ENCODE results near the gene ZNF487. TPM values are rescaled to one million over a fixed set of nuclear protein-coding genes. Genes with fewer than 3 reads are reported as not detected.
"Not testable (repeated sequence)": the region's sequence is repeated elsewhere in the genome, so short reads cannot be mapped to it uniquely, and the experiment has no call there.

ZNF487 gene
- total and polyA plus RNA-seq, 3 experiments from 2014 or later, result 1.5 to 7.9 (median 4.2) TPM

DNA sequence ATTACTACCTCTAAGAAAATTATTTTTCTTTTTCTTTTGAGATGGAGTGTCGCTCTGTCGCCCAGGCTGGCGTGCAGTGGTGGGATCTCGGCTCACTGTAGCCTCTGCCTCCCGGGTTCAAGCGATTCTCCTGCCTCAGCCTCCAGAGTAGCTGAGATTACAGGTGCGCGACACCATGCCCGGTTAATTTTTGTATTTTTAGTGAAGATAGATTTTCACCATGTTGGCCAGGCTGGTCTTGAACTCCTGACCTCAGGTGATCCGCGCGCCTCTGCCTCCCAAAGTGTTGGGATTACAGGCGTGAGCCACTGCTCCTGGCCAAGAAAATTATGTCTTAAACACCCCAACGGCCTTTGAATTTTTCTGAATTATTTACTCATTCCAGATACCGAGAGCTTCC lies 19.6 kb downstream of the ZNF487 start:
- Histone ChIP-seq H3K4me3 (ENCODE audit: low read length) (peak overlapping the region; percentile 95), H3K27ac (ENCODE audit: low read depth, low read length) (peak overlapping the region; percentile 92), H3K4me1 (ENCODE audit: insufficient read depth, low read length) (peaks cover 46% of the 10 kb centered on the region)
- H3K9me3 ChIP-seq (ENCODE audit: low read length); H3K36me3 ChIP-seq (ENCODE audit: insufficient read depth, low read length); DNase-seq; H3K36me3 Mint-ChIP-seq; POLR2A ChIA-PET; H3K27me3 ChIP-seq (ENCODE audit: insufficient read depth, low read length, poor library complexity, severe bottlenecking); H3K9me3 Mint-ChIP-seq; H3K27me3 Mint-ChIP-seq: not testable (repeated sequence)
- Mint-ChIP-seq H3K27ac (peak overlapping the region; percentile 97 to 100 (median 99)), H3K4me1 (peaks cover 40 to 63% (median 57%) of the 10 kb centered on the region in 3 donors), H3K4me3 (peak overlapping the region in 3 of 7 donors; percentile 36 to 98 (median 97))
- CTCF ChIA-PET, result interaction anchor here (1.7 kb wide), 1 partner anchor 117 kb away, joined by 3 read pairs; the partner anchor contains the start of gene ZNF239

DNA sequence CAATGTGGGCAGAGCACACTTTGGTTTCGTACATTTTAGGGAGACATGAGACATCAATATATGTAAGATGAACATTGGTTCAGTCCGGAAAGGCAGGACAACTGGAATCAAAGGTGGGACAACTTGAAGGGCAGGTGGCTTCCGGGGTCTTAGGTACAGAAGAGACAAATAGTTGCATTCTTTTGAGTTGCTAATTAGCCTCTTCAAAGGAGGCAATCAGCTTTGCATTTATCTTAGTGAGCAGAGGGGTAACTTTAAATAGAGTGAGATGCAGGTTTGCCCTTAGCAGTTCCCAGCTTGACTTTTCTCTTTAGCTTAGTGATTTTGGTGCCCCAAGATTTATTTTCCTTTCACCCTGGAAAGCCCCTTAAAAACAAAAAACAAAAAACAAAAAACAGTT lies 21.3 kb downstream of the ZNF487 start:
- CTCF ChIA-PET, result interaction anchor here (1.3 to 6.1 kb wide), 5 partner anchors 62 to 193 kb away, joined by 3 to 29 read pairs (median 5); partner anchors contain the start of gene ZNF239
- Histone ChIP-seq H3K4me3 (ENCODE audit: low read length) (no peak overlapping the region), H3K4me1 (ENCODE audit: insufficient read depth, low read length) (peaks cover 29% of the 10 kb centered on the region), H3K9me3 (ENCODE audit: low read length) (no peaks in the 10 kb centered on the region), H3K27ac (ENCODE audit: low read depth, low read length) (no peak overlapping the region), H3K27me3 (ENCODE audit: insufficient read depth, low read length, poor library complexity, severe bottlenecking) (no peaks in the 10 kb centered on the region), H3K36me3 (ENCODE audit: insufficient read depth, low read length) (no peaks in the 10 kb centered on the region)
- no peak for DNase-seq
- no peak overlapping the region for H3K4me3 Mint-ChIP-seq
- peaks cover 0 to 7% (median 0%) of the 10 kb centered on the region in 3 donors for H3K36me3 Mint-ChIP-seq
- H3K27ac Mint-ChIP-seq, result peak overlapping the region; percentile 3 to 92 (median 70)
- POLR2A ChIA-PET, result interaction anchor here (0.6 to 1.1 kb wide), 2 partner anchors 62 to 70 kb away, joined by 3 to 4 read pairs; no protein-coding TSS in a partner anchor
- peaks cover 0 to 4% (median 0%) of the 10 kb centered on the region in 5 donors for H3K9me3 Mint-ChIP-seq
- H3K4me1 Mint-ChIP-seq, result peaks cover 29 to 52% (median 47%) of the 10 kb centered on the region in 3 donors
- no peaks in the 10 kb centered on the region for H3K27me3 Mint-ChIP-seq

DNA sequence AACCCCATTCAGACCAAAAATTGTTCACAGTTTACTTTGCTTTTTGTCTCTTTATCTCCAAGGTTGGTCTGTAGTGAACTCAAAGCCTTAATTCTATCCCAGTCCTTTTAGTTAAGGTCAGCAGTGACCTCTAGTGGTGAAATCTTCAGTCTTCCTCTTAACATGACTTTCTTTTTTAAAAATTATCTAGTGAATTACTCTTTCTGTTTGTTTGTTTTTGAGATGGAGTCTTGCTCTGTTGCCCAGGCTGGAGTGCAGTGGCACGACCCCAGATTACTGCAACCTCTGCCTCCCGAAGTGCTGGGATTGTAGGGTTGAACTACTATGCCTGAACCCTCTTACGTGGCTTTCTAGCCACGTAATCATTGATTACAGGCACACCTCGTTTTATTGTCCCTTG lies 25.0 kb downstream of the ZNF487 start:
- POLR2A ChIA-PET, result no interaction called here
- H3K9me3 ChIP-seq (ENCODE audit: low read length), result no peaks in the 10 kb centered on the region
- peak overlapping the region in 2 of 7 donors; percentile 2 to 23 for H3K4me3 Mint-ChIP-seq
- H3K27me3 ChIP-seq (ENCODE audit: insufficient read depth, low read length, poor library complexity, severe bottlenecking), result no peaks in the 10 kb centered on the region
- no peaks in the 10 kb centered on the region for H3K27me3 Mint-ChIP-seq
- DNase-seq, result peak in 3 of 5 donors; percentile 8 to 67 (median 66)
- CTCF ChIA-PET, result interaction anchor here (0.7 to 6.1 kb wide), 15 partner anchors 10 to 200 kb away, joined by 3 to 29 read pairs (median 3); partner anchors contain the start of gene ZNF487
- H3K4me1 ChIP-seq (ENCODE audit: insufficient read depth, low read length), result peaks cover under 1% of the 10 kb centered on the region
- H3K36me3 ChIP-seq (ENCODE audit: insufficient read depth, low read length), result no peaks in the 10 kb centered on the region
- no peak overlapping the region for H3K27ac ChIP-seq (ENCODE audit: low read depth, low read length)
- H3K9me3 Mint-ChIP-seq, result no peaks in the 10 kb centered on the region
- H3K4me1 Mint-ChIP-seq, result peaks cover 8 to 19% (median 18%) of the 10 kb centered on the region in 3 donors
- no peaks in the 10 kb centered on the region for H3K36me3 Mint-ChIP-seq
- H3K4me3 ChIP-seq (ENCODE audit: low read length), result no peak overlapping the region
- peak overlapping the region in 5 of 8 donors; percentile 5 to 74 (median 24) for H3K27ac Mint-ChIP-seq

- H3K4me1 Mint-ChIP-seq; H3K36me3 Mint-ChIP-seq; DNase-seq; H3K4me3 ChIP-seq (ENCODE audit: low read length); H3K4me1 ChIP-seq (ENCODE audit: insufficient read depth, low read length); H3K9me3 ChIP-seq (ENCODE audit: low read length); H3K36me3 ChIP-seq (ENCODE audit: insufficient read depth, low read length); CTCF ChIA-PET; H3K9me3 Mint-ChIP-seq; H3K27me3 ChIP-seq (ENCODE audit: insufficient read depth, low read length, poor library complexity, severe bottlenecking); H3K4me3 Mint-ChIP-seq; H3K27ac Mint-ChIP-seq; H3K27me3 Mint-ChIP-seq; POLR2A ChIA-PET; H3K27ac ChIP-seq (ENCODE audit: low read depth, low read length): not testable (repeated sequence)
These were observed 28.3 kb downstream of the ZNF487 start for GRCh38 chr10:43465086-43465735.

GRCh38 chr10:43465736-43466120 lies 28.8 kb downstream of the ZNF487 start:
- H3K36me3 ChIP-seq (ENCODE audit: insufficient read depth, low read length); DNase-seq; H3K9me3 Mint-ChIP-seq; H3K36me3 Mint-ChIP-seq; POLR2A ChIA-PET; H3K4me3 Mint-ChIP-seq; CTCF ChIA-PET; H3K27me3 Mint-ChIP-seq; H3K27me3 ChIP-seq (ENCODE audit: insufficient read depth, low read length, poor library complexity, severe bottlenecking); H3K4me1 Mint-ChIP-seq; H3K4me3 ChIP-seq (ENCODE audit: low read length); H3K27ac ChIP-seq (ENCODE audit: low read depth, low read length); H3K9me3 ChIP-seq (ENCODE audit: low read length); H3K4me1 ChIP-seq (ENCODE audit: insufficient read depth, low read length): not testable (repeated sequence)
- peak overlapping the region in 2 of 8 donors; percentile 51 to 72 for H3K27ac Mint-ChIP-seq

- H3K4me1 ChIP-seq (ENCODE audit: insufficient read depth, low read length), result no peaks in the 10 kb centered on the region
- Mint-ChIP-seq H3K9me3 (no peaks in the 10 kb centered on the region), H3K4me3 (no peak overlapping the region), H3K27me3 (no peaks in the 10 kb centered on the region), H3K36me3 (peaks cover 0 to 4% (median 2%) of the 10 kb centered on the region in 3 donors), H3K4me1 (no peaks in the 10 kb centered on the region), H3K27ac (no peak overlapping the region)
- H3K9me3 ChIP-seq (ENCODE audit: low read length), result no peaks in the 10 kb centered on the region
- POLR2A ChIA-PET, result no interaction called here
- DNase-seq, result no peak
- H3K27me3 ChIP-seq (ENCODE audit: insufficient read depth, low read length, poor library complexity, severe bottlenecking), result no peaks in the 10 kb centered on the region
- no peak overlapping the region for H3K4me3 ChIP-seq (ENCODE audit: low read length)
- CTCF ChIA-PET, result interaction anchor here (1.2 kb wide), 1 partner anchor 9 kb away, joined by 3 read pairs; no protein-coding TSS in a partner anchor
- H3K36me3 ChIP-seq (ENCODE audit: insufficient read depth, low read length), result no peaks in the 10 kb centered on the region
- no peak overlapping the region for H3K27ac ChIP-seq (ENCODE audit: low read depth, low read length)
These were observed 34.2 kb downstream of the ZNF487 start for GRCh38 chr10:43471146-43471545.

GRCh38 chr10:43471935-43472720 lies 35.2 kb downstream of the ZNF487 start:
- H3K27ac ChIP-seq (ENCODE audit: low read depth, low read length), result no peak overlapping the region
- H3K4me3 ChIP-seq (ENCODE audit: low read length), result no peak overlapping the region
- CTCF ChIA-PET, result interaction anchor here (1.2 kb wide), 1 partner anchor 10 kb away, joined by 3 read pairs; no protein-coding TSS in a partner anchor
- POLR2A ChIA-PET, result no interaction called here
- no peaks in the 10 kb centered on the region for H3K9me3 ChIP-seq (ENCODE audit: low read length)
- H3K36me3 ChIP-seq (ENCODE audit: insufficient read depth, low read length), result no peaks in the 10 kb centered on the region
- Mint-ChIP-seq H3K27ac (peak overlapping the region in 2 of 8 donors; percentile 2 to 24), H3K27me3 (no peaks in the 10 kb centered on the region), H3K4me1 (no peaks in the 10 kb centered on the region), H3K9me3 (no peaks in the 10 kb centered on the region), H3K4me3 (no peak overlapping the region), H3K36me3 (peaks cover 7 to 9% (median 8%) of the 10 kb centered on the region in 3 donors)
- DNase-seq, result no peak
- H3K27me3 ChIP-seq (ENCODE audit: insufficient read depth, low read length, poor library complexity, severe bottlenecking), result no peaks in the 10 kb centered on the region
- no peaks in the 10 kb centered on the region for H3K4me1 ChIP-seq (ENCODE audit: insufficient read depth, low read length)

- H3K27me3 ChIP-seq (ENCODE audit: insufficient read depth, low read length, poor library complexity, severe bottlenecking), result no peaks in the 10 kb centered on the region
- ChIA-PET POLR2A (no interaction called here), CTCF (no interaction called here)
These were observed 42.4 kb downstream of the ZNF487 start for GRCh38 chr10:43479275-43479674.

More at GRCh38 chr10:43479275-43479674, 42.4 kb downstream of the ZNF487 start:
- Histone ChIP-seq H3K4me1 (ENCODE audit: insufficient read depth, low read length) (no peaks in the 10 kb centered on the region), H3K27ac (ENCODE audit: low read depth, low read length) (no peak overlapping the region), H3K9me3 (ENCODE audit: low read length) (peaks cover 18% of the 10 kb centered on the region), H3K4me3 (ENCODE audit: low read length) (no peak overlapping the region), H3K36me3 (ENCODE audit: insufficient read depth, low read length) (no peaks in the 10 kb centered on the region)
- Mint-ChIP-seq H3K36me3 (peaks cover 18 to 46% (median 39%) of the 10 kb centered on the region in 3 donors), H3K4me3 (no peak overlapping the region), H3K4me1 (no peaks in the 10 kb centered on the region), H3K9me3 (peaks cover 16 to 38% (median 33%) of the 10 kb centered on the region in 5 donors), H3K27me3 (no peaks in the 10 kb centered on the region), H3K27ac (no peak overlapping the region)
- no peak for DNase-seq
